ENCODE results near the gene EPHA8. TPM values are rescaled to one million over a fixed set of nuclear protein-coding genes. Genes with fewer than 3 reads are reported as not detected.

EPHA8 gene
- total RNA-seq, 1 donor from 2014 or later: 0.24 TPM

GRCh38 chr1:22585471-22585870, 22.2 kb downstream of the EPHA8 start:
- no peak for TF ChIP-seq CTCF (IDR thresholded peaks at IDR 0.05; ENCODE audit: unreplicated experiment)
- no peak overlapping the region for H3K27ac Mint-ChIP-seq
- H3K27me3 Mint-ChIP-seq: peaks cover 23% of the 10 kb centered on the region
- H3K9me3 Mint-ChIP-seq (ENCODE audit: low read depth): no peaks in the 10 kb centered on the region
- H3K4me1 Mint-ChIP-seq (ENCODE audit: low read depth): no peaks in the 10 kb centered on the region
- no peak for DNase-seq (ENCODE audit: low spot score, unreplicated experiment)
- no peak overlapping the region for H3K4me3 Mint-ChIP-seq (ENCODE audit: low read depth)
- H3K36me3 Mint-ChIP-seq (ENCODE audit: insufficient read depth): no peaks in the 10 kb centered on the region

DNA sequence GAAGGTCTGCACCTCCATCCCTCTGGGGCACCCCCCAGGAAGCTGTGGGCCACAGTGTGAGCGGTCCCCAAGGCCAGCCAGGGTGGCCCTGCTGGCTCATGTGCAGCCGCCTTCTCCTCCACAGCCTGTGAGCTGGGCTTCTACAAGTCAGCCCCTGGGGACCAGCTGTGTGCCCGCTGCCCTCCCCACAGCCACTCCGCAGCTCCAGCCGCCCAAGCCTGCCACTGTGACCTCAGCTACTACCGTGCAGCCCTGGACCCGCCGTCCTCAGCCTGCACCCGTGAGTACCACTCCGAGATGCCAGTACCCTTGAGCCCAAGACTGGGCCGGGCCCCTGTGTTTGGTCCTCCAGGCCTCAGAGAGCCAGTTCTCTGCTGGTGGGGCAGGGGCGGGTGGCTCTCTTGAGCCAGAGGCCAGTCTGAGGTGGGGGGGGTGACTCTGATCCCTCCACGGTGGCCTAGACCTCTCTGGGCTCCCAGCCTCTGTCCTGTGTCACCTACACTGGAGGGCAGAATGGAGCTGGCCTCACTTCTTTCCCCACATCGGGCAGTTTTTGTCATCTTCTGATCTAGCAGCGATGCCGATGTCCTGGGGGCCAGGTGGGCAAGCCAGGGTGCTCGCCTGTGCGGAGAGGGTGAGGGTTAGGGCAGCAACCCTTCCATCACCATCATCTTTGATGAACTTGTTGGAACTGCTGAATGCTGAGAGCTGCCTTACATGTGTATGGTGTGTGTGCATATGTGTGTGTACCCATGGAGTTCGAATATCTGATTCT, 23.3 kb downstream of the EPHA8 start:
- Mint-ChIP-seq H3K9me3 (ENCODE audit: low read depth) (no peaks in the 10 kb centered on the region), H3K4me3 (ENCODE audit: low read depth) (no peak overlapping the region)

GRCh38 chr1:22587247-22587646, 24.0 kb downstream of the EPHA8 start:
- Mint-ChIP-seq H3K36me3 (ENCODE audit: insufficient read depth) (no peaks in the 10 kb centered on the region), H3K27me3 (peaks cover 37% of the 10 kb centered on the region), H3K9me3 (ENCODE audit: low read depth) (no peaks in the 10 kb centered on the region), H3K4me3 (ENCODE audit: low read depth) (no peak overlapping the region), H3K27ac (no peak overlapping the region), H3K4me1 (ENCODE audit: low read depth) (no peaks in the 10 kb centered on the region)
- DNase-seq (ENCODE audit: low spot score, unreplicated experiment): no peak
- no peak for TF ChIP-seq CTCF (IDR thresholded peaks at IDR 0.05; ENCODE audit: unreplicated experiment)

More for the DNA sequence above, 23.3 kb downstream of the EPHA8 start:
- H3K36me3 Mint-ChIP-seq (ENCODE audit: insufficient read depth): no peaks in the 10 kb centered on the region
- H3K27me3 Mint-ChIP-seq: peaks cover 30% of the 10 kb centered on the region
- no peak for TF ChIP-seq CTCF (IDR thresholded peaks at IDR 0.05; ENCODE audit: unreplicated experiment)
- DNase-seq (ENCODE audit: low spot score, unreplicated experiment): no peak
- H3K4me1 Mint-ChIP-seq (ENCODE audit: low read depth): no peaks in the 10 kb centered on the region
- no peak overlapping the region for H3K27ac Mint-ChIP-seq

- Mint-ChIP-seq H3K36me3 (ENCODE audit: insufficient read depth) (no peaks in the 10 kb centered on the region), H3K27ac (no peak overlapping the region), H3K27me3 (peaks cover 33% of the 10 kb centered on the region), H3K9me3 (ENCODE audit: low read depth) (no peaks in the 10 kb centered on the region), H3K4me3 (ENCODE audit: low read depth) (no peak overlapping the region), H3K4me1 (ENCODE audit: low read depth) (no peaks in the 10 kb centered on the region)
- no peak for TF ChIP-seq CTCF (IDR thresholded peaks at IDR 0.05; ENCODE audit: unreplicated experiment)
- no peak for DNase-seq (ENCODE audit: low spot score, unreplicated experiment)
Measured at GRCh38 chr1:22588899-22589422, 25.7 kb downstream of the EPHA8 start.

- Mint-ChIP-seq H3K27ac (no peak overlapping the region), H3K36me3 (ENCODE audit: insufficient read depth) (no peaks in the 10 kb centered on the region), H3K4me1 (ENCODE audit: low read depth) (no peaks in the 10 kb centered on the region), H3K4me3 (ENCODE audit: low read depth) (no peak overlapping the region), H3K9me3 (ENCODE audit: low read depth) (no peaks in the 10 kb centered on the region), H3K27me3 (peaks cover 30% of the 10 kb centered on the region)
- no peak for TF ChIP-seq CTCF (IDR thresholded peaks at IDR 0.05; ENCODE audit: unreplicated experiment)
- DNase-seq (ENCODE audit: low spot score, unreplicated experiment): no peak
Measured at GRCh38 chr1:22591576-22591975, 28.3 kb downstream of the EPHA8 start.
